ENCODE measurements around the gene THSD4. TPM values are rescaled to one million over a fixed set of nuclear protein-coding genes. Genes with fewer than 3 reads are reported as not detected.

THSD4 gene
- total RNA-seq, 2 experiments from 2014 or later = not detected

- ChIA-PET POLR2A (no interaction called here), CTCF (no interaction called here)
- Mint-ChIP-seq H3K27me3 (peaks cover 5% of the 10 kb centered on the region), H3K9me3 (no peaks in the 10 kb centered on the region), H3K27ac (no peak overlapping the region), H3K4me3 (no peak overlapping the region), H3K4me1 (ENCODE audit: low read depth) (no peaks in the 10 kb centered on the region), H3K36me3 (ENCODE audit: low read depth) (no peaks in the 10 kb centered on the region)
- H3K27me3 ChIP-seq (ENCODE audit: control insufficient read depth in 1 of 2, insufficient read depth in 2 of 2, low read length in 2 of 2) = peaks cover 0 to 2% of the 10 kb centered on the region in 2 experiments
- intact Hi-C loops (cut with DNase I, micrococcal nuclease) = no loop called here
- no peaks in the 10 kb centered on the region for H3K36me3 ChIP-seq (ENCODE audit: insufficient read depth, low read length)
- H3K4me3 ChIP-seq (ENCODE audit: low read length) = no peak overlapping the region
- H3K4me1 ChIP-seq (ENCODE audit: insufficient read depth, low read length) = no peaks in the 10 kb centered on the region
- ATAC-seq (ENCODE audit: poor library complexity) = no peak
- no peak for TF ChIP-seq CTCF (IDR thresholded peaks at IDR 0.05)
- H3K27ac ChIP-seq (ENCODE audit: low read depth in 1 of 2, low read length in 2 of 2) = no peak overlapping the region
- no peaks in the 10 kb centered on the region for H3K9me3 ChIP-seq (ENCODE audit: control insufficient read depth in 1 of 2, insufficient read depth in 1 of 2, low read length in 2 of 2)
- no peak for DNase-seq
These were observed 130.3 kb downstream of the THSD4 start for GRCh38 chr15:71245588-71245987.

GRCh38 chr15:71248386-71248785, 133.1 kb downstream of the THSD4 start:
- Mint-ChIP-seq H3K9me3 (no peaks in the 10 kb centered on the region), H3K27ac (no peak overlapping the region), H3K36me3 (ENCODE audit: low read depth) (no peaks in the 10 kb centered on the region), H3K27me3 (no peaks in the 10 kb centered on the region), H3K4me3 (no peak overlapping the region), H3K4me1 (ENCODE audit: low read depth) (no peaks in the 10 kb centered on the region)
- no peak for TF ChIP-seq CTCF (IDR thresholded peaks at IDR 0.05)
- no peaks in the 10 kb centered on the region for H3K36me3 ChIP-seq (ENCODE audit: insufficient read depth, low read length)
- DNase-seq (no peak), ATAC-seq (ENCODE audit: poor library complexity) (no peak)
- H3K4me3 ChIP-seq (ENCODE audit: low read length) = no peak overlapping the region
- POLR2A ChIA-PET = no interaction called here
- no peaks in the 10 kb centered on the region for H3K9me3 ChIP-seq (ENCODE audit: control insufficient read depth in 1 of 2, insufficient read depth in 1 of 2, low read length in 2 of 2)
- peaks cover 0 to 2% of the 10 kb centered on the region in 2 experiments for H3K27me3 ChIP-seq (ENCODE audit: control insufficient read depth in 1 of 2, insufficient read depth in 2 of 2, low read length in 2 of 2)
- H3K4me1 ChIP-seq (ENCODE audit: insufficient read depth, low read length) = no peaks in the 10 kb centered on the region
- no peak overlapping the region for H3K27ac ChIP-seq (ENCODE audit: low read depth in 1 of 2, low read length in 2 of 2)
- intact Hi-C loops (cut with DNase I, micrococcal nuclease) = no loop called here
- CTCF ChIA-PET = no interaction called here

GRCh38 chr15:71249986-71250385, 134.7 kb downstream of the THSD4 start:
- Mint-ChIP-seq H3K4me1 (ENCODE audit: low read depth) (no peaks in the 10 kb centered on the region), H3K9me3 (no peaks in the 10 kb centered on the region), H3K4me3 (no peak overlapping the region), H3K27ac (no peak overlapping the region), H3K27me3 (no peaks in the 10 kb centered on the region), H3K36me3 (ENCODE audit: low read depth) (no peaks in the 10 kb centered on the region)
- intact Hi-C loops (cut with DNase I, micrococcal nuclease) = no loop called here
- ATAC-seq (ENCODE audit: poor library complexity) (no peak), DNase-seq (no peak)
- CTCF ChIA-PET = no interaction called here
- no peak for TF ChIP-seq CTCF (IDR thresholded peaks at IDR 0.05)
- Histone ChIP-seq H3K27ac (ENCODE audit: low read depth in 1 of 2, low read length in 2 of 2) (no peak overlapping the region), H3K4me3 (ENCODE audit: low read length) (no peak overlapping the region), H3K4me1 (ENCODE audit: insufficient read depth, low read length) (no peaks in the 10 kb centered on the region), H3K27me3 (ENCODE audit: control insufficient read depth in 1 of 2, insufficient read depth in 2 of 2, low read length in 2 of 2) (peaks cover 0 to 2% of the 10 kb centered on the region in 2 experiments), H3K9me3 (ENCODE audit: control insufficient read depth in 1 of 2, insufficient read depth in 1 of 2, low read length in 2 of 2) (no peaks in the 10 kb centered on the region), H3K36me3 (ENCODE audit: insufficient read depth, low read length) (no peaks in the 10 kb centered on the region)
- POLR2A ChIA-PET = no interaction called here

All from CD4-positive, alpha-beta T cell (primary cell).